Karpas-422 (cell line): ENCODE data around the gene TMED7. TPM values are rescaled to one million over a fixed set of nuclear protein-coding genes. Genes with fewer than 3 reads are reported as not detected.

Experiments used
- DNase-seq: peaks from one replicate; pipeline ENCODE4 v3.0.0-alpha.2; 2015
- H2AFZ ChIP-seq: fragments of 200-600 bp; sonication (generic); 2 replicates; pipeline ENCODE4 v1.6.1; 2014; ENCODE audit warnings: antibody characterized with exemption, low read length, mixed read lengths
- H3K27ac ChIP-seq: fragments of 200-600 bp; sonication (generic); 2 replicates; pipeline ENCODE4 v1.5.1; 2014; ENCODE audit warnings: mild to moderate bottlenecking, low read length, moderate library complexity
- H3K27me3 ChIP-seq: fragments of 200-600 bp; sonication (generic); 2 replicates; pipeline ENCODE4 v1.6.1; 2014; ENCODE audit warnings: low read length, mixed read lengths
- H3K36me3 ChIP-seq: fragments of 200-600 bp; sonication (generic); 2 replicates; pipeline ENCODE4 v1.6.1; 2014; ENCODE audit warnings: low read length, mixed read lengths; ENCODE audit not compliant: insufficient read depth
- H3K4me1 ChIP-seq: fragments of 200-600 bp; sonication (generic); 2 replicates; pipeline ENCODE4 v1.6.1; 2014; ENCODE audit warnings: mild to moderate bottlenecking, low read length, mixed read lengths
- H3K4me2 ChIP-seq: fragments of 200-600 bp; sonication (generic); 2 replicates; pipeline ENCODE4 v1.6.1; 2014; ENCODE audit warnings: low read length, low read depth, mild to moderate bottlenecking; ENCODE audit not compliant: poor library complexity, severe bottlenecking
- H3K4me3 ChIP-seq: fragments of 200-600 bp; sonication (generic); 2 replicates; pipeline ENCODE4 v1.5.1; 2014; ENCODE audit warnings: mild to moderate bottlenecking, antibody characterized with exemption, low read length, mixed read lengths
- H3K79me2 ChIP-seq: fragments of 200-600 bp; sonication (generic); 2 replicates; pipeline ENCODE4 v1.6.1; 2014; ENCODE audit warnings: mild to moderate bottlenecking, low read length, mixed read lengths
- H3K9ac ChIP-seq: fragments of 200-600 bp; sonication (generic); 2 replicates; pipeline ENCODE4 v1.6.0; 2014; ENCODE audit warnings: low read length
- H3K9me2 ChIP-seq: fragments of 200-600 bp; sonication (generic), shearing (Covaris generic); replicated peaks from 2 replicates; pipeline ENCODE4 v1.6.0; 2014; ENCODE audit warnings: mild to moderate bottlenecking, low read length, moderate library complexity; ENCODE audit not compliant: insufficient read depth
- H3K9me3 ChIP-seq: fragments of 300-700, 200-600 bp; sonication (generic); 2 replicates; pipeline ENCODE4 v1.6.1; 2014; ENCODE audit warnings: low read length, mixed read lengths
- H4K20me1 ChIP-seq: fragments of 200-600 bp; sonication (generic); 2 replicates; pipeline ENCODE4 v1.6.1; 2014; ENCODE audit warnings: mild to moderate bottlenecking, antibody characterized with exemption, low read length, low read depth; ENCODE audit not compliant: insufficient read depth
- total RNA-seq: library from RNA; depleted of rRNA; stranded (reverse); fragments of >200 nt; shearing (Covaris generic); gene quantifications from 2 replicates; pipeline ENCODE4 v1.2.3, GENCODE V29; 2014; ENCODE audit warnings: low replicate concordance

Gene TMED7
- total RNA-seq, 1 experiment from 2014 or later = 61.1 TPM

DNA sequence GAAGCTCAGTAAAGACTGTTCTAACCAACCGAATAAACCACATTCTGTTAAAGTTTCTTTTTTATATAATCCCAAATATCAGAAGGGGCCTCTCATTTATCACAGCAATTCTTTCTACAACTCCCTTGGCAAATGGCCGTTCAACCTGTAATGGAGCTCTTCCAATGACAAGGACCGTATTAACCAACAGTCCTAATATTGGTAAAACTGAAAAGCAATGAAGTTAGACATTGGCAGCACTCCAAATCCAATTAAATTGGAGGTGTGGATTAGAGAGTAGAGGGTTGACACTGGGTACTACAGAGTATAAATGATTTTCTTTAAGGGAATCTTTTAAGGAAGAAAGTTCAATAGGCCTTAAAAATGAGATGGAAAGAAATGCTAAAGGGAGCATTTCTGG lies 842 bp downstream of the TMED7 start:
- Histone ChIP-seq H3K79me2 (peaks cover 65% of the 10 kb centered on the region), H3K36me3 (peaks cover 29% of the 10 kb centered on the region), H3K27ac (peak overlapping the region; percentile 73), H2AFZ (no peak overlapping the region), H3K4me1 (peaks cover 39% of the 10 kb centered on the region), H3K9me2 (no peaks in the 10 kb centered on the region; the same call in 1 of the 2 replicates), H3K4me3 (peak overlapping the region; percentile 99), H3K4me2 (peak overlapping the region; percentile 90), H4K20me1 (peaks cover 6% of the 10 kb centered on the region; the same call in 1 of the 2 replicates), H3K9me3 (no peaks in the 10 kb centered on the region), H3K27me3 (no peaks in the 10 kb centered on the region), H3K9ac (peak overlapping the region; percentile 95)
- peak; percentile 53 for DNase-seq

DNA sequence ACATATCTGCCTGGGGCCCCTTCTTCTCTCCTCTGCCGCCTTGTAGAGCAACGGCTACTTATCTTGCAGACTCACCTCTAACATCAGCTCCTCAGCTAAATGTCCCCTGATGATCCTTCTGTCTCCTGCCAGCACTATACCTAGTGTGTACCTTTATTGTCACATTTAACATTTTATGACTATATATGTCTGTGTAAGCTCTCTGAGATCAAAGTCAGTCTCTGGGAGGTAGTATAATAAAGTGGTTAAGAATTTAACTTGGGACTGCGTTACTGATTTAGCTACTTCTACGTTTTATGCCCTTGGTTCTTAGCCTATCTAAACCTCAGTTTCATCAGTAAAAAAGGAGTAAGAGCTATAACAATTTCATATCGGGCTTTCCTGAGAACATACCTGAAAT lies 2.2 kb downstream of the TMED7 start:
- Histone ChIP-seq H2AFZ (no peak overlapping the region), H3K9me3 (no peaks in the 10 kb centered on the region), H3K4me2 (peak overlapping the region; percentile 90), H3K9me2 (no peaks in the 10 kb centered on the region; the same call in 1 of the 2 replicates), H3K4me3 (peak overlapping the region; percentile 99), H3K4me1 (peaks cover 39% of the 10 kb centered on the region), H3K79me2 (peaks cover 78% of the 10 kb centered on the region), H3K36me3 (peaks cover 43% of the 10 kb centered on the region), H3K27me3 (no peaks in the 10 kb centered on the region), H3K9ac (peak overlapping the region; percentile 95), H4K20me1 (peaks cover 6% of the 10 kb centered on the region; the same call in 1 of the 2 replicates), H3K27ac (no peak overlapping the region)
- DNase-seq = peak; percentile 46

DNA sequence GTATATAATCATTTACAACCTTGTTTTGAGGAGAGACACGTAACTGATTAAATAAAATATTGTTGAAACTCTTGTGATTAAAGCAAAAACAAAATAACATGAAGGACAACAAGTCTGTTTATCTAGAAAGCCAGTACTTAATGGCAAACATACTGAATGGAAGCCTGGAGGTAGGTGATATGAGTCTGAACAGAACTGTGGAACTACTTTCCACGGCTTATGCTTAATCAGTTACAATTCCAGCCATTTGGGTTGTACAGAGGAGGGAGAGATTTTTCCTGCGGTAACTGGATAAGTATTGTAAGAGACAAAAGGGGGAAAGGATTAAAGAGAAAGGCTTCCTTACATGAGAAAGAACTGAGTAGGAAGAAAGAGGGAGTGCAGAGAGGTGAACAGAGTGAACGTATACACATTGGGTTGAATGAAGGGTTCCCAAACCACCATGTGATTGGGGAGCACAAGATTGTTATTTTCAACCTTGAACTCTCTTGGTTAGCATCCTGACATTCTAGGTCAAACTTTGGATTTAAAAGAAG lies 4.4 kb downstream of the TMED7 start:
- H3K9me3 ChIP-seq = no peaks in the 10 kb centered on the region
- H3K36me3 ChIP-seq = peaks cover 53% of the 10 kb centered on the region
- DNase-seq = no peak

DNA sequence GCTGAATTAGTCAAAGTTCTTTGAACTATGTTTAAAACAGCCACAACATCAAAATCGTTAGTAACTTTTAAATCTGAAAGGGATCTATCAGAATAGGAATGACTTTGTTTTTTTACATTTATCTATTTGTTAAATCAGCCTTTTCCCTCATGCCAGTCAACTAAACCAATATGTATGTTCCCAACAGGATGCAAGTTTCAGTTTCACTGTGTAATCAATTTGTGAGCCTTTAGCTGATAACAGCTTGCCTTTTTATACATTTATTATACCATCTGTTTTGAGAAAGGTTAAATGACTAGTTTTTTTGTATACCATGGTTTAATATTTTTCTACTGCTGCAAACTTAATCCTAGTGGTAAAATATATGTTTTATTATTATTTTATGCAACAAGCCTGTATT lies 8.9 kb downstream of the TMED7 start:
- H3K4me3 ChIP-seq = no peak overlapping the region
- H2AFZ ChIP-seq = no peak overlapping the region
- no peak overlapping the region for H3K9ac ChIP-seq
- DNase-seq = no peak
- no peak overlapping the region for H3K4me2 ChIP-seq
- no peaks in the 10 kb centered on the region; the same call in 1 of the 2 replicates for H3K4me1 ChIP-seq
- H4K20me1 ChIP-seq = 0 out of 2 replicates have a peak, but pooled peaks cover 6% of the 10 kb centered on the region
- H3K79me2 ChIP-seq = peaks cover 85% of the 10 kb centered on the region
- H3K36me3 ChIP-seq = peaks cover 76% of the 10 kb centered on the region
- H3K9me2 ChIP-seq = no peaks in the 10 kb centered on the region
- no peaks in the 10 kb centered on the region for H3K9me3 ChIP-seq
- no peaks in the 10 kb centered on the region for H3K27me3 ChIP-seq
- H3K27ac ChIP-seq = no peak overlapping the region

More for the DNA sequence above, 4.4 kb downstream of the TMED7 start:
- no peak overlapping the region for H3K4me3 ChIP-seq
- peaks cover 6% of the 10 kb centered on the region; the same call in 1 of the 2 replicates for H4K20me1 ChIP-seq
- H3K27ac ChIP-seq = no peak overlapping the region
- H3K4me2 ChIP-seq = no peak overlapping the region
- H3K79me2 ChIP-seq = peaks cover 91% of the 10 kb centered on the region
- H3K9ac ChIP-seq = no peak overlapping the region
- H3K4me1 ChIP-seq = peaks cover 26% of the 10 kb centered on the region
- no peaks in the 10 kb centered on the region for H3K27me3 ChIP-seq
- no peak overlapping the region for H2AFZ ChIP-seq
- H3K9me2 ChIP-seq = no peaks in the 10 kb centered on the region

DNA sequence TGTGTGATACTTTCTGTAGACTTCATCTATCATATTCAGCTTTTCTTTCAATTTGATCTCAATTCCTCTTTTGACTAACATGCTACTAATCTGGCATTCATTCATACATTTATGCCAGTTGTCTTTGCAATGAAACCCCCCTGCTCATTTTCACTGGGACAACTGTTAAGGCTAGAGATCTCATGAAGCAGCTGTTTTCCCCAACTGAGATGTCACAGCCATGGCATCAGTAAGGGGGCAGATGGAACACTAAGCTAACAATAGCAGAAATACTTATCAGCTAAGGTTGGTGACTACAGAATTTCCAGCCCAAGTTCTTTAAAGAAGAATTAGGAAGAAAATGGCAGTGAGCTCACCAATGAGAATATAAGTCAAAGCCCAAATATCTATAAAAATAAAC lies 9.4 kb downstream of the TMED7 start:
- Histone ChIP-seq H3K36me3 (peaks cover 78% of the 10 kb centered on the region), H3K9me2 (no peaks in the 10 kb centered on the region)

DNA sequence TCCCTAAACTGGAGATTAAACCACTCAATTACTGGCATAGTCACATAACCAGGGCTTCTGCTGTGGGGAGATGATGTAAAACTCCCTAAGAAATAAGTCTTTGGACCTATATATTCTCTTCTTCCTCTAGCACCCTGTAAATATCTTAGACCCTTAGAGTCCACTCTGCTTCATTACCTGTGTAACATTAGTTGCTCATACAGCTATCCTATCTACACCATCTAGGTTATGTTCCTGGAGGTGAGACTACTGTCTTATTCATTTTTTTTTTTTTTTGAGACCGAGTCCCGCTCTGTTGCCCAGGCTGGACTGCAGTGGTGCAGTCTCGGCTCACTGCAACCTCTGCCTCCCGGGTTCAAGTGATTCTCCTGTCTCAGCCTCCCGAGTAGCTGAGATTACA lies 14.0 kb downstream of the TMED7 start:
- no peak for DNase-seq
- H4K20me1 ChIP-seq = no peaks in the 10 kb centered on the region
- H3K27ac ChIP-seq = no peak overlapping the region
- peaks cover 30% of the 10 kb centered on the region for H3K4me1 ChIP-seq
- no peaks in the 10 kb centered on the region for H3K9me3 ChIP-seq
- H3K9ac ChIP-seq = no peak overlapping the region
- H3K27me3 ChIP-seq = no peaks in the 10 kb centered on the region
- H2AFZ ChIP-seq = no peak overlapping the region
- no peak overlapping the region for H3K4me3 ChIP-seq
- no peak overlapping the region for H3K4me2 ChIP-seq
- peaks cover 76% of the 10 kb centered on the region for H3K79me2 ChIP-seq
- peaks cover 56% of the 10 kb centered on the region for H3K36me3 ChIP-seq
- H3K9me2 ChIP-seq = no peaks in the 10 kb centered on the region

More for the DNA sequence above, 9.4 kb downstream of the TMED7 start:
- Histone ChIP-seq H3K4me3 (no peak overlapping the region), H3K27me3 (no peaks in the 10 kb centered on the region), H4K20me1 (0 out of 2 replicates have a peak, but pooled peaks cover 4% of the 10 kb centered on the region), H3K4me1 (no peaks in the 10 kb centered on the region; the same call in 1 of the 2 replicates), H3K79me2 (peaks cover 85% of the 10 kb centered on the region), H2AFZ (no peak overlapping the region), H3K9ac (no peak overlapping the region), H3K4me2 (no peak overlapping the region), H3K27ac (no peak overlapping the region), H3K9me3 (no peaks in the 10 kb centered on the region)
- DNase-seq = no peak

DNA sequence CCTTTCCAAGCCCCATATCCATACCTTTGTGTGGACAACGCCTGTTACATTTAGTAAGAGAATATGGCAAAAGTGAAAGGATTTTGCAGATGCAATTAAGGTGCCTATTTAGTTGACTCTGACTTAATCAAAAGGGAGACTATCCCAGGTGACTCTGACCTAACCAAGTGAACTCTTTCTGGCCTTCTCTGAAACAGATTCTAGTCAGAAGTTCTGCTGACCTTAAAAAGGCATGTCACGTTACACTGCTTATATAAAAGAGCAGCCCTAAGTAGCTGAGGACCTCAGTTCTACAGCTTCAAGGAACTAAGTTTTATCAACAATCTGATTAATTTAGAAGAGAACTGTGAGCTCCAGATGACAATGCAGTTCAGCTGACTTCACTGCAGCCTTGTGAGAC lies 17.9 kb downstream of the TMED7 start:
- no peak overlapping the region for H3K9ac ChIP-seq
- peaks cover 59% of the 10 kb centered on the region for H3K79me2 ChIP-seq

DNA sequence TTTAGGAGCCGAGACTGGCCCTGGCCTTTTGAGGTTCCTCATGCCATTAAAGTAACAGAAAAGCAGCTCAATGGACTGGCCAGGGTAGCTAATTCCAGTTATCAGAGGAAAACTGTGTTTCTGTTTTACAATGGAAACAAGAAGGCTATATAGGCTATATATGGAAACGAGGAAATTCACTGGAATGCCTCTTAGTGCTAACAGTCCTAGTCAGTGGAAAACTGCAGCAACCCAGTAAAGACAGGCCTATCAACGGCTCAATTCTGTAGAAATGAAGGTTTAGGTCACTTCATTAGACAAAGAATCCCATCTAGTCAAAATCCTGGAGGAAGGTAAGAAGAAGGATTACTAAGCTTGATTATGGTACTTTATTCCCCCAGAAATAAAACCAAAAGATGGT lies 20.4 kb downstream of the TMED7 start:
- no peaks in the 10 kb centered on the region for H4K20me1 ChIP-seq

More for the DNA sequence above, 17.9 kb downstream of the TMED7 start:
- H3K9me3 ChIP-seq = no peaks in the 10 kb centered on the region
- peak overlapping the region; percentile 31 for H3K27ac ChIP-seq
- no peak overlapping the region for H2AFZ ChIP-seq
- H4K20me1 ChIP-seq = no peaks in the 10 kb centered on the region
- no peak overlapping the region for H3K4me2 ChIP-seq
- no peaks in the 10 kb centered on the region for H3K9me2 ChIP-seq
- no peak for DNase-seq
- H3K36me3 ChIP-seq = peaks cover 30% of the 10 kb centered on the region
- no peak overlapping the region for H3K4me3 ChIP-seq
- peaks cover 40% of the 10 kb centered on the region for H3K4me1 ChIP-seq
- H3K27me3 ChIP-seq = no peaks in the 10 kb centered on the region

More for the DNA sequence above, 20.4 kb downstream of the TMED7 start:
- H3K9ac ChIP-seq = no peak overlapping the region
- no peak overlapping the region for H2AFZ ChIP-seq
- H3K4me2 ChIP-seq = no peak overlapping the region
- no peak overlapping the region for H3K4me3 ChIP-seq
- DNase-seq = no peak
- peaks cover 61% of the 10 kb centered on the region for H3K4me1 ChIP-seq
- H3K27me3 ChIP-seq = no peaks in the 10 kb centered on the region
- H3K27ac ChIP-seq = no peak overlapping the region
- peaks cover 44% of the 10 kb centered on the region for H3K79me2 ChIP-seq
- no peaks in the 10 kb centered on the region for H3K9me2 ChIP-seq
- peaks cover 15% of the 10 kb centered on the region for H3K36me3 ChIP-seq
- H3K9me3 ChIP-seq = no peaks in the 10 kb centered on the region
